HEK293 (cell line): ENCODE data around the gene RHEB.

Source experiments
- CTCF ChIA-PET: fragments of 350-600 bp; formaldehyde crosslinking; extraction: SDS; loops from one replicate; lab custom pipeline; 2021; ENCODE audit warnings: antibody characterized with exemption; lab: Yijun Ruan, JAX
- POLR2A ChIA-PET: fragments of 300-600 bp; formaldehyde crosslinking; extraction: SDS; loops from one replicate; lab custom pipeline; 2020; ENCODE audit warnings: antibody characterized with exemption, inconsistent platforms; lab: Yijun Ruan, JAX
- H3K27ac ChIP-seq: fragments of 200-500 bp; sonication (Bioruptor generic); 2 replicates; pipeline ENCODE4 v1.5.1; 2014; ENCODE audit warnings: low read depth, low read length, control low read depth, inconsistent platforms; ENCODE audit errors: extremely low read depth
- H3K36me3 ChIP-seq, 2 experiments: fragments of 200-500 bp in 1 of 2; sonication (Bioruptor generic) in 1 of 2; 1 replicate in 1 of 2; 2 replicates in 1 of 2; pipeline ENCODE4 v1.5.1; 2014 to 2017; ENCODE audit warnings: inconsistent platforms in 2 of 2, low read length in 2 of 2; ENCODE audit not compliant: control insufficient read depth in 2 of 2, insufficient read depth in 1 of 2
- H3K4me1 ChIP-seq: fragments of 200-500 bp; sonication (Bioruptor generic); 2 replicates; pipeline ENCODE4 v1.5.1; 2014; ENCODE audit warnings: mild to moderate bottlenecking, low read length, inconsistent platforms; ENCODE audit not compliant: control insufficient read depth, insufficient read depth
- H3K4me3 ChIP-seq: 2 replicates; pipeline ENCODE4 v1.5.1; 2011; ENCODE audit warnings: low read depth, mild to moderate bottlenecking, control low read depth, low read length, moderate library complexity
- H3K9me3 ChIP-seq: fragments of 200-500 bp; sonication (Bioruptor generic); 2 replicates; pipeline ENCODE4 v1.5.1; 2014; ENCODE audit warnings: low read depth, low read length, inconsistent platforms; ENCODE audit not compliant: control insufficient read depth, insufficient read depth
- FEZF1 ChIP-seq: fragments of 450-650 bp; formaldehyde crosslinking; IDR thresholded peaks from 2 replicates; pipeline ENCODE4 v1.5.1; 2016; ENCODE audit warnings: missing biosample characterization, missing genetic modification characterization
- GFI1B ChIP-seq: fragments of 450-650 bp; formaldehyde crosslinking; IDR thresholded peaks from 2 replicates; pipeline ENCODE4 v1.5.1; 2016; ENCODE audit warnings: missing biosample characterization, missing genetic modification characterization
- IKZF3 ChIP-seq: fragments of 450-650 bp; IDR thresholded peaks from 2 replicates; pipeline ENCODE4 v1.5.0; 2018; ENCODE audit warnings: missing biosample characterization, mild to moderate bottlenecking, missing genetic modification characterization, moderate library complexity
- INSM2 ChIP-seq: fragments of 450-650 bp; formaldehyde crosslinking; IDR thresholded peaks from 2 replicates; pipeline ENCODE4 v1.5.1; 2016; ENCODE audit warnings: missing biosample characterization, missing genetic modification characterization
- OVOL3 ChIP-seq: fragments of 450-650 bp; formaldehyde crosslinking; IDR thresholded peaks from 2 replicates; pipeline ENCODE4 v1.5.1; 2016; ENCODE audit warnings: missing biosample characterization, missing genetic modification characterization
- SALL2 ChIP-seq: fragments of 450-650 bp; formaldehyde crosslinking; IDR thresholded peaks from 2 replicates; pipeline ENCODE4 v1.5.0; 2017; ENCODE audit warnings: missing biosample characterization, mild to moderate bottlenecking, missing genetic modification characterization, borderline replicate concordance
- TCF7L2 ChIP-seq: IDR thresholded peaks from 2 replicates; pipeline ENCODE4 v1.6.1; 2011; ENCODE audit warnings: low read depth, mild to moderate bottlenecking, inconsistent platforms, low read length, moderate library complexity, borderline replicate concordance
- ZBTB48 ChIP-seq: fragments of 450-650 bp; formaldehyde crosslinking; IDR thresholded peaks from 2 replicates; pipeline ENCODE4 v1.5.1; 2016; ENCODE audit warnings: missing biosample characterization, missing genetic modification characterization
- ZFP37 ChIP-seq: fragments of 450-650 bp; formaldehyde crosslinking; IDR thresholded peaks from 2 replicates; pipeline ENCODE4 v1.5.1; 2016; ENCODE audit warnings: missing biosample characterization, missing genetic modification characterization
- ZNF175 ChIP-seq: fragments of 450-650 bp; formaldehyde crosslinking; IDR thresholded peaks from 2 replicates; pipeline ENCODE4 v1.5.1; 2016; ENCODE audit warnings: missing biosample characterization, missing genetic modification characterization
- ZNF19 ChIP-seq: fragments of 450-650 bp; formaldehyde crosslinking; IDR thresholded peaks from 2 replicates; pipeline ENCODE4; 2016; ENCODE audit warnings: missing biosample characterization, missing genetic modification characterization, low read depth
- ZNF239 ChIP-seq: fragments of 450-650 bp; formaldehyde crosslinking; IDR thresholded peaks from 2 replicates; pipeline ENCODE4 v1.5.1; 2016; ENCODE audit warnings: missing biosample characterization, missing genetic modification characterization
- ZNF274 ChIP-seq, 2 experiments: fragments of 200-500 bp in 1 of 2; fragments of 450-650 bp in 1 of 2; sonication (Bioruptor generic) in 1 of 2; formaldehyde crosslinking in 1 of 2; IDR thresholded peaks; 2 replicates each; pipeline versions ENCODE4 v1.5.1 to v1.6.1; 2014 to 2016; ENCODE audit warnings: borderline replicate concordance in 1 of 2, inconsistent platforms in 1 of 2, low read length in 1 of 2, missing biosample characterization in 1 of 2, missing genetic modification characterization in 1 of 2
- ZNF335 ChIP-seq: fragments of 450-650 bp; formaldehyde crosslinking; conservative IDR thresholded peaks from 2 replicates; pipeline ENCODE4 v1.5.1; 2016; ENCODE audit warnings: missing biosample characterization, missing genetic modification characterization
- ZNF362 ChIP-seq: fragments of 450-650 bp; formaldehyde crosslinking; IDR thresholded peaks from 2 replicates; pipeline ENCODE4 v1.5.1; 2016; ENCODE audit warnings: missing biosample characterization, missing genetic modification characterization
- ZNF398 ChIP-seq: fragments of 450-650 bp; formaldehyde crosslinking; IDR thresholded peaks from 2 replicates; pipeline ENCODE4 v1.5.1; 2017; ENCODE audit warnings: missing biosample characterization, missing genetic modification characterization
- ZNF404 ChIP-seq: fragments of 450-650 bp; formaldehyde crosslinking; IDR thresholded peaks from 2 replicates; pipeline ENCODE4 v1.5.1; 2017; ENCODE audit warnings: missing biosample characterization, missing genetic modification characterization
- ZNF530 ChIP-seq: fragments of 450-650 bp; formaldehyde crosslinking; IDR thresholded peaks from 2 replicates; pipeline ENCODE4 v1.5.1; 2016; ENCODE audit warnings: low read depth, missing biosample characterization, missing genetic modification characterization
- ZNF658 ChIP-seq: fragments of 450-650 bp; formaldehyde crosslinking; IDR thresholded peaks from 2 replicates; pipeline ENCODE4; 2016; ENCODE audit warnings: missing biosample characterization, missing genetic modification characterization
- ZNF660 ChIP-seq: fragments of 450-650 bp; IDR thresholded peaks from 2 replicates; pipeline ENCODE4 v1.5.1; 2018; ENCODE audit warnings: missing biosample characterization, mild to moderate bottlenecking, missing genetic modification characterization
- ZNF664 ChIP-seq: fragments of 450-650 bp; formaldehyde crosslinking; IDR thresholded peaks from 2 replicates; pipeline ENCODE4 v1.5.1; 2016; ENCODE audit warnings: missing biosample characterization, missing genetic modification characterization
- ZNF692 ChIP-seq: fragments of 450-650 bp; formaldehyde crosslinking; IDR thresholded peaks from 2 replicates; pipeline ENCODE4 v1.5.1; 2016; ENCODE audit warnings: missing biosample characterization, missing genetic modification characterization

RHEB gene

GRCh38 chr7:151434549-151434948 is 85.1 kb downstream of the RHEB start:
- Histone ChIP-seq H3K4me1 (peaks cover 5% of the 10 kb centered on the region; the same call in 1 of the 2 replicates), H3K9me3 (no peaks in the 10 kb centered on the region), H3K4me3 (no peak overlapping the region), H3K27ac (no peak overlapping the region), H3K36me3 (no peaks in the 10 kb centered on the region)
- TF ChIP-seq ZNF664 (tag by site-specific recombination) (peak; percentile 97), ZBTB48 (tag by site-specific recombination) (no peak), ZNF404 (tag by site-specific recombination) (no peak), ZNF530 (tag by site-specific recombination) (no peak), TCF7L2 (no peak), ZNF658 (tag by site-specific recombination) (no peak)
- ChIA-PET POLR2A (no interaction called here), CTCF (no interaction called here)

- H3K4me3 ChIP-seq = no peak overlapping the region
- TF ChIP-seq ZNF398 (tag by site-specific recombination) = no peak
- TF ChIP-seq ZNF362 = no peak
- no peak for TF ChIP-seq ZNF239 (tag by site-specific recombination)
- no peak for TF ChIP-seq FEZF1 (tag by site-specific recombination)
- no peak for TF ChIP-seq ZNF530 (tag by site-specific recombination)
- TF ChIP-seq INSM2 (tag by site-specific recombination) = no peak
- TF ChIP-seq ZNF335 (tag by site-specific recombination) = no peak
- TF ChIP-seq ZNF19 (tag by site-specific recombination) = no peak
- no peaks in the 10 kb centered on the region for H3K36me3 ChIP-seq
- no peaks in the 10 kb centered on the region for H3K9me3 ChIP-seq
- H3K4me1 ChIP-seq = peaks cover 10% of the 10 kb centered on the region
- ChIA-PET POLR2A (no interaction called here), CTCF (no interaction called here)
- H3K27ac ChIP-seq = no peak overlapping the region
These were observed 85.8 kb downstream of the RHEB start for GRCh38 chr7:151433721-151434400.

GRCh38 chr7:151432658-151433521 is 86.8 kb downstream of the RHEB start:
- no peaks in the 10 kb centered on the region for H3K36me3 ChIP-seq
- ChIA-PET POLR2A (no interaction called here), CTCF (interaction anchor here (0.6 kb wide), 1 partner anchor 30 kb away, joined by 3 read pairs; no protein-coding TSS in a partner anchor)
- H3K9me3 ChIP-seq = no peaks in the 10 kb centered on the region
- no peak overlapping the region for H3K4me3 ChIP-seq
- peaks cover 17% of the 10 kb centered on the region for H3K4me1 ChIP-seq
- no peak overlapping the region for H3K27ac ChIP-seq
- TF ChIP-seq OVOL3 (tag by site-specific recombination) = no peak
- no peak for TF ChIP-seq ZNF274 (IDR thresholded peaks at IDR 0.05; ENCODE audit: low read length)
- TF ChIP-seq ZNF274 (tag by site-specific recombination; IDR thresholded peaks at IDR 0.05; ENCODE audit: borderline replicate concordance) = no peak
- no peak for TF ChIP-seq SALL2 (tag by site-specific recombination)
- TF ChIP-seq ZFP37 = no peak
- no peak for TF ChIP-seq ZNF175 (tag by site-specific recombination)
- no peak for TF ChIP-seq ZNF660 (tag by site-specific recombination)
- TF ChIP-seq IKZF3 = no peak
- TF ChIP-seq ZNF692 (tag by site-specific recombination) = peak; percentile 57; the same call in 1 of the 2 replicates
- no peak for TF ChIP-seq GFI1B (tag by site-specific recombination)
